Psoas muscle (tissue), 8 donors: ENCODE data around the gene CFAP65. TPM values are rescaled to one million over a fixed set of nuclear protein-coding genes. Genes with fewer than 3 reads are reported as not detected.

Source experiments
- ATAC-seq, 4 donors: fragments of 200-7000 bp; cut with Tn5 transposase; one replicate each; pipeline ENCODE4 v1.9.1; 2020; ENCODE audit warnings: moderate library complexity in 3 of 4, mild to moderate bottlenecking in 2 of 4
- DNase-seq, 2 donors: peaks; one replicate each; pipeline ENCODE4 v3.0.0-alpha.2; 2020
- H3K27ac ChIP-seq: fragments of 200-600 bp; one replicate; pipeline ENCODE4 v1.8.0; 2022
- H3K27me3 ChIP-seq, 3 donors: fragments of 200-600 bp in 1 of 3; one replicate each; pipeline versions ENCODE4 v1.6.1 to v1.8.0; 2013 to 2022; ENCODE audit warnings: low read length in 2 of 3, mild to moderate bottlenecking in 2 of 3, moderate library complexity in 1 of 3; ENCODE audit not compliant: insufficient read depth in 3 of 3
- H3K36me3 ChIP-seq, 2 donors: fragments of 200-600 bp in 1 of 2; one replicate each; pipeline versions ENCODE4 v1.6.1 to v1.8.0; 2013 to 2022; ENCODE audit warnings: low read depth in 1 of 2, mild to moderate bottlenecking in 1 of 2, moderate library complexity in 1 of 2; ENCODE audit not compliant: insufficient read depth in 1 of 2
- H3K4me1 ChIP-seq: fragments of 200-600 bp; one replicate; pipeline ENCODE4 v1.8.0; 2022
- H3K4me3 ChIP-seq: fragments of 200-600 bp; one replicate; pipeline ENCODE4 v1.8.0; 2022; ENCODE audit warnings: mild to moderate bottlenecking
- H3K9me3 ChIP-seq: fragments of 200-600 bp; one replicate; pipeline ENCODE4 v1.8.0; 2022
- CTCF ChIP-seq: fragments of 200-600 bp; IDR thresholded peaks from one replicate; pipeline ENCODE4 v1.8.0; 2022; ENCODE audit warnings: antibody characterized with exemption
- WGBS, 3 donors: extraction: QIAGEN DNeasy Blood & Tissue Kit; methylation state at CpG; one replicate each; pipeline versions ENCODE4 v1.1.6 to v1.1.7; 2013; 5-methylcytosine and 5-hydroxymethylcytosine counted together
- intact Hi-C, 2 donors: fragments of 100-400 bp; cut with DNase I; formaldehyde crosslinking; loops; one replicate each; pipeline versions ENCODE4 v1.11.0 to v1.14.2; 2022
- polyA plus RNA-seq, 3 donors: library from polyadenylated mRNA; stranded (reverse); fragments of 200-250 nt; gene quantifications; one replicate each; pipeline ENCODE4 v1.2.3, GENCODE V29; 2013
- total RNA-seq, 4 donors: library from RNA; stranded (reverse); fragmentation: NEBNext Ultra II Directional in 2 of 4; extraction: Animal tissue kit (Norgen Biotek cat#: 25700) in 2 of 4; gene quantifications; one replicate each; pipeline versions ENCODE4 v1.2.1 to v1.2.4, GENCODE V29; 2021 to 2023
- donor health status: healthy with polysubstance abuse.
- donor health status: DM: no; HTN: no; CAD: no; lungs with moderate emphysema.
- donor health status: Bipolar disorder and iron deficiency.
- donor health status: healthy.
- donor health status: DM: yes; HTN: yes; CAD: no.
- donor health status: DM: no; HTN: no; CAD: no.
- donor health status: DM: no; HTN: no; CAD: no.
- donor health status: DM: yes; HTN: yes; CAD: no.

The CFAP65 gene
- total and polyA plus RNA-seq, 7 donors, result not detected

- ATAC-seq (no peak), DNase-seq (no peak)
- H3K4me1 ChIP-seq, result peaks cover 28% of the 10 kb centered on the region
- H3K36me3 ChIP-seq, result no peaks in the 10 kb centered on the region
- no peak for TF ChIP-seq CTCF
- H3K27me3 ChIP-seq, result peaks cover 0 to 63% (median 18%) of the 10 kb centered on the region in 3 donors
- 79 to 85% (median 81%) methylated on average over 40 to 43 of the region's 43 CpGs for WGBS, 3 donors
- no peaks in the 10 kb centered on the region for H3K9me3 ChIP-seq
- intact Hi-C loops, result loop anchor here (10.0 kb wide), 1 partner anchor 250 kb away; the partner anchor contains the start of gene PTPRN (in 2 of the 2)
- no peak overlapping the region for H3K4me3 ChIP-seq
- no peak overlapping the region for H3K27ac ChIP-seq
Measured at GRCh38 chr2:219054956-219055903, 13.9 kb upstream of the CFAP65 start.

GRCh38 chr2:219049282-219049681 lies 8.0 kb upstream of the CFAP65 start:
- H3K27me3 ChIP-seq, result peaks cover 0 to 50% (median 5%) of the 10 kb centered on the region in 3 donors
- H3K4me3 ChIP-seq, result no peak overlapping the region
- H3K27ac ChIP-seq, result no peak overlapping the region

GRCh38 chr2:219045937-219046550 lies 4.7 kb upstream of the CFAP65 start:
- WGBS, 3 donors, result 2% methylated on average over 6 of the region's 6 CpGs

More at GRCh38 chr2:219049282-219049681, 8.0 kb upstream of the CFAP65 start:
- DNase-seq (no peak), ATAC-seq (no peak)
- no peaks in the 10 kb centered on the region for H3K9me3 ChIP-seq
- TF ChIP-seq CTCF, result no peak
- no peaks in the 10 kb centered on the region for H3K4me1 ChIP-seq
- no peaks in the 10 kb centered on the region for H3K36me3 ChIP-seq
- 61 to 72% (median 71%) methylated on average over 6 of the region's 6 CpGs for WGBS, 3 donors
- intact Hi-C loops, result no loop called here

GRCh38 chr2:219042750-219043149 lies 1.4 kb upstream of the CFAP65 start:
- Histone ChIP-seq H3K27ac (no peak overlapping the region), H3K4me3 (no peak overlapping the region), H3K36me3 (no peaks in the 10 kb centered on the region), H3K9me3 (no peaks in the 10 kb centered on the region), H3K4me1 (peaks cover 5% of the 10 kb centered on the region), H3K27me3 (peaks cover 2 to 76% (median 9%) of the 10 kb centered on the region in 3 donors)
- 74 to 81% (median 80%) methylated on average over 2 of the region's 2 CpGs for WGBS, 3 donors
- TF ChIP-seq CTCF, result no peak
- intact Hi-C loops, result no loop called here
- DNase-seq, result no peak
- ATAC-seq, result no peak

More at GRCh38 chr2:219045937-219046550, 4.7 kb upstream of the CFAP65 start:
- peak in 1 of 4 donors; percentile 37 for ATAC-seq
- no peak overlapping the region for H3K4me3 ChIP-seq
- H3K9me3 ChIP-seq, result no peaks in the 10 kb centered on the region
- H3K27ac ChIP-seq, result no peak overlapping the region
- H3K4me1 ChIP-seq, result peaks cover 4% of the 10 kb centered on the region
- no peaks in the 10 kb centered on the region for H3K36me3 ChIP-seq
- TF ChIP-seq CTCF, result no peak
- no peak for DNase-seq
- intact Hi-C loops, result no loop called here
- H3K27me3 ChIP-seq, result peaks cover 0 to 72% (median 9%) of the 10 kb centered on the region in 3 donors
